Measurements from ENCODE around the gene DACT1. TPM values are rescaled to one million over a fixed set of nuclear protein-coding genes. Genes with fewer than 3 reads are reported as not detected.

The DACT1 gene
- polyA plus RNA-seq, 1 experiment = 17.8 TPM

- no peaks in the 10 kb centered on the region for H3K36me3 ChIP-seq (ENCODE audit: control insufficient read depth, insufficient read depth, low read length)
- POLR2A ChIA-PET = no interaction called here
- H3K27me3 ChIP-seq (ENCODE audit: control insufficient read depth, insufficient read depth, low read length) = no peaks in the 10 kb centered on the region
- CTCF ChIA-PET = no interaction called here
- TF ChIP-seq CTCF (IDR thresholded peaks at IDR 0.05; ENCODE audit: insufficient read depth, low read depth, low read length) = no peak
- DNase-seq (ENCODE audit: low read depth) = no peak
- no peak overlapping the region for H3K4me3 ChIP-seq (ENCODE audit: low read depth, low read length)
Observed at GRCh38 chr14:58660407-58660806, 22.6 kb downstream of the DACT1 start.

GRCh38 chr14:58662018-58662417 lies 24.3 kb downstream of the DACT1 start:
- no peak for TF ChIP-seq CTCF (IDR thresholded peaks at IDR 0.05; ENCODE audit: insufficient read depth, low read depth, low read length)
- no peak for DNase-seq (ENCODE audit: low read depth)
- Histone ChIP-seq H3K27me3 (ENCODE audit: control insufficient read depth, insufficient read depth, low read length) (no peaks in the 10 kb centered on the region), H3K36me3 (ENCODE audit: control insufficient read depth, insufficient read depth, low read length) (no peaks in the 10 kb centered on the region), H3K4me3 (ENCODE audit: low read depth, low read length) (no peak overlapping the region)
- ChIA-PET POLR2A (no interaction called here), CTCF (interaction anchor here (2.1 kb wide), 1 partner anchor 8 kb away, joined by 7 read pairs; no protein-coding TSS in a partner anchor)

GRCh38 chr14:58662759-58663158 lies 25.0 kb downstream of the DACT1 start:
- TF ChIP-seq CTCF (IDR thresholded peaks at IDR 0.05; ENCODE audit: insufficient read depth, low read depth, low read length) = no peak
- no peaks in the 10 kb centered on the region for H3K36me3 ChIP-seq (ENCODE audit: control insufficient read depth, insufficient read depth, low read length)
- H3K4me3 ChIP-seq (ENCODE audit: low read depth, low read length) = no peak overlapping the region
- no peaks in the 10 kb centered on the region for H3K27me3 ChIP-seq (ENCODE audit: control insufficient read depth, insufficient read depth, low read length)
- POLR2A ChIA-PET = no interaction called here
- no peak for DNase-seq (ENCODE audit: low read depth)
- CTCF ChIA-PET = interaction anchor here (2.1 kb wide), 1 partner anchor 9 kb away, joined by 7 read pairs; no protein-coding TSS in a partner anchor

DNA sequence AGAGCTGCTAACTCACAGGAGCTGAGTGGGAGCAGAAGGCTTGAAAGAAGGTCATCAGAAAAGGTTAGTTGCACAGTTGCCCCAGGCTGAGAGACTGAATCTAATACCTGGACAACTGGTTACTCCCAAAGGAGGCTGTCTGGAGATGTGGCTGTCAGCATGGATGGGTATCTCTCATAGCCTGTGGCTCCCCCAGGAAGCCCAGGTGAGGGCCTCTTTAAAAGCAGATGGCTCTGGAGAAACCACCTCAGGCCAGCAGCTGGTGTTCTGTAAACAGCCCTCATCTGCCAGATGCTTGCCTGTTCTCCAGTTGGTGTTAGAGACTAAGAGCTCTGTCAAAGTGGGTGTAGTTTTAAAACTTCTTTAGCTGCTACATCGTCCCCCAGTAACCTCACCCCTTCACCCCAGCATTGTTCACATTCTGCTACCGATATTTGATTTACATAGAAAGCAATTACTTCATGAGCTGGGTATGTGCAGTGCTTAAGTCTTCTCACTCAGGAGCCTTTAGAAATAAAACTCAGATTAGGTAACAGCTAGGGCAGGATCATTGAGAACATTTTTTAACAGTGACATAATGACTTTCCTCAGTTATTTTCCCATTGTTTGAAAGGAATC lies 25.8 kb downstream of the DACT1 start:
- ChIA-PET POLR2A (no interaction called here), CTCF (interaction anchor here (0.6 to 2.1 kb wide), 3 partner anchors 10 to 60 kb away, joined by 3 to 7 read pairs (median 3); no protein-coding TSS in a partner anchor)
- no peaks in the 10 kb centered on the region for H3K36me3 ChIP-seq (ENCODE audit: control insufficient read depth, insufficient read depth, low read length)
- DNase-seq (ENCODE audit: low read depth) = peak; percentile 62
- TF ChIP-seq CTCF (IDR thresholded peaks at IDR 0.05; ENCODE audit: insufficient read depth, low read depth, low read length) = no peak
- no peak overlapping the region for H3K4me3 ChIP-seq (ENCODE audit: low read depth, low read length)
- no peaks in the 10 kb centered on the region for H3K27me3 ChIP-seq (ENCODE audit: control insufficient read depth, insufficient read depth, low read length)

DNA sequence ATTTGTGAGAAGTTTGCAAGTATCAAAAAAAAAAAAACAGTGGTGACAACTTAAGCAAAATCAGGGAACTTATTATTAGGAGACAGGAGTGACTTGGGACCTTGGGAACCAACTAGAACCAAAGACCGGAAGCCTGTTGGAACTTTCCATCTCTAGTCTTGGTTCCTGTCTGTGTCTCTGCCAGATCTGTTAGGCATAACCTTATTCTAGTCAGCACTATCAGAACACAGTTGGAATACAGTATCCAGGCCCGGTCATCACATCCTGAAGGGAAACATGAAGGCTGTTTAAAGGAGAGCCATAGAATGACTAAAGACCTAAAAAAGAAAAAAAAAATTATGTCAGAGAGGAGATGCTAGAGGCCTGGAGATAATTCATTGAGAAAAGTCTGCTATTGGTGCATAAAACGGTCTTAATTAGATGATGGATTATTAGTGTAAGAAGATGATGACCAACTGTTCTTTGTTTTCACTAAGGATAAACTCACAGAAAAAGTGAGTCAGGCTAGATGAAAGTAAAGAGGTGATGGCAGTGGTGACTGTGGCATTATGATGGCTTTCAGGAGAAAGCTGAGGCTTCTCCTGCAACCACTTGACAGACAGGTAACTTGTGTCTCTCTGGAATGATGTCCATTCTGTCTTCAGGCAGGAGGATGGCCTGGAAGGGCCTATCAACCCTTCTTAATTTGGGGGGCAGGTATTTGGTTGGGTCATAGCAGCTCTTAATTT lies 28.2 kb downstream of the DACT1 start:
- no peak for DNase-seq (ENCODE audit: low read depth)
- ChIA-PET POLR2A (interaction anchor here (0.6 kb wide), 1 partner anchor 442 kb away, joined by 4 read pairs; no protein-coding TSS in a partner anchor), CTCF (interaction anchor here (0.8 to 1.0 kb wide), 3 partner anchors 14 to 123 kb away, joined by 3 read pairs; no protein-coding TSS in a partner anchor)
- TF ChIP-seq CTCF (IDR thresholded peaks at IDR 0.05; ENCODE audit: insufficient read depth, low read depth, low read length) = no peak
- Histone ChIP-seq H3K4me3 (ENCODE audit: low read depth, low read length) (no peak overlapping the region), H3K36me3 (ENCODE audit: control insufficient read depth, insufficient read depth, low read length) (no peaks in the 10 kb centered on the region), H3K27me3 (ENCODE audit: control insufficient read depth, insufficient read depth, low read length) (no peaks in the 10 kb centered on the region)
